ENCODE results near the gene SPDYE4.

The SPDYE4 gene

GRCh38 chr17:8739097-8739496 is 19.2 kb downstream of the SPDYE4 start:
- H3K79me2 ChIP-seq (ENCODE audit: insufficient read depth, low read length), result no peaks in the 10 kb centered on the region
- TF ChIP-seq EZH2 (IDR thresholded peaks at IDR 0.05; ENCODE audit: borderline replicate concordance, low read length) (no peak), CTCF (IDR thresholded peaks at IDR 0.05; ENCODE audit: low read length) (no peak)

GRCh38 chr17:8736796-8737195 is 21.6 kb downstream of the SPDYE4 start:
- Histone ChIP-seq H3K36me3 (ENCODE audit: insufficient read depth, low read length) (no peaks in the 10 kb centered on the region), H4K20me1 (ENCODE audit: insufficient read depth, low read length) (no peaks in the 10 kb centered on the region), H3K4me3 (ENCODE audit: low read depth, low read length, poor library complexity, severe bottlenecking) (no peak overlapping the region), H3K27me3 (ENCODE audit: insufficient read depth, low read length) (no peaks in the 10 kb centered on the region), H3K9me3 (ENCODE audit: low read length) (no peaks in the 10 kb centered on the region), H3K79me2 (ENCODE audit: insufficient read depth, low read length) (no peaks in the 10 kb centered on the region), H2AFZ (ENCODE audit: low read length) (no peak overlapping the region), H3K4me2 (ENCODE audit: low read length) (no peak overlapping the region), H3K9ac (ENCODE audit: low read length) (no peak overlapping the region), H3K4me1 (ENCODE audit: insufficient read depth, low read length, severe bottlenecking) (peaks cover 8% of the 10 kb centered on the region), H3F3A (ENCODE audit: insufficient read depth, low read length) (no peaks in the 10 kb centered on the region), H3K9me2 (ENCODE audit: low read depth, low read length) (no peaks in the 10 kb centered on the region), H3K27ac (ENCODE audit: low read depth, low read length, poor library complexity, severe bottlenecking) (no peak overlapping the region)
- TF ChIP-seq CTCF (IDR thresholded peaks at IDR 0.05; ENCODE audit: low read length) (no peak), EZH2 (IDR thresholded peaks at IDR 0.05; ENCODE audit: borderline replicate concordance, low read length) (no peak)

More at GRCh38 chr17:8739097-8739496, 19.2 kb downstream of the SPDYE4 start:
- Histone ChIP-seq H3K9me3 (ENCODE audit: low read length) (no peaks in the 10 kb centered on the region), H3K9ac (ENCODE audit: low read length) (no peak overlapping the region), H2AFZ (ENCODE audit: low read length) (no peak overlapping the region), H3K9me2 (ENCODE audit: low read depth, low read length) (no peaks in the 10 kb centered on the region), H3F3A (ENCODE audit: insufficient read depth, low read length) (no peaks in the 10 kb centered on the region), H3K4me3 (ENCODE audit: low read depth, low read length, poor library complexity, severe bottlenecking) (no peak overlapping the region), H3K4me1 (ENCODE audit: insufficient read depth, low read length, severe bottlenecking) (peaks cover 8% of the 10 kb centered on the region), H3K4me2 (ENCODE audit: low read length) (no peak overlapping the region), H4K20me1 (ENCODE audit: insufficient read depth, low read length) (no peaks in the 10 kb centered on the region), H3K27ac (ENCODE audit: low read depth, low read length, poor library complexity, severe bottlenecking) (no peak overlapping the region), H3K27me3 (ENCODE audit: insufficient read depth, low read length) (no peaks in the 10 kb centered on the region), H3K36me3 (ENCODE audit: insufficient read depth, low read length) (no peaks in the 10 kb centered on the region)

GRCh38 chr17:8736362-8736761 is 22.0 kb downstream of the SPDYE4 start:
- Histone ChIP-seq H2AFZ (ENCODE audit: low read length) (no peak overlapping the region), H4K20me1 (ENCODE audit: insufficient read depth, low read length) (no peaks in the 10 kb centered on the region), H3K4me3 (ENCODE audit: low read depth, low read length, poor library complexity, severe bottlenecking) (no peak overlapping the region), H3K9ac (ENCODE audit: low read length) (no peak overlapping the region), H3K27me3 (ENCODE audit: insufficient read depth, low read length) (no peaks in the 10 kb centered on the region), H3F3A (ENCODE audit: insufficient read depth, low read length) (no peaks in the 10 kb centered on the region), H3K36me3 (ENCODE audit: insufficient read depth, low read length) (no peaks in the 10 kb centered on the region), H3K79me2 (ENCODE audit: insufficient read depth, low read length) (no peaks in the 10 kb centered on the region), H3K4me1 (ENCODE audit: insufficient read depth, low read length, severe bottlenecking) (peaks cover 8% of the 10 kb centered on the region), H3K9me2 (ENCODE audit: low read depth, low read length) (no peaks in the 10 kb centered on the region), H3K27ac (ENCODE audit: low read depth, low read length, poor library complexity, severe bottlenecking) (no peak overlapping the region), H3K4me2 (ENCODE audit: low read length) (no peak overlapping the region), H3K9me3 (ENCODE audit: low read length) (no peaks in the 10 kb centered on the region)
- no peak for TF ChIP-seq EZH2 (IDR thresholded peaks at IDR 0.05; ENCODE audit: borderline replicate concordance, low read length)
- no peak for TF ChIP-seq CTCF (IDR thresholded peaks at IDR 0.05; ENCODE audit: low read length)

Data from OCI-LY1 (cell line).